NCI-H2107 (cell line): Measurements from ENCODE around the gene RNF217.

Experiments
- DNase-seq: peaks from one replicate; lab custom pipeline; 2025; lab: John Stamatoyannopoulos, UW

RNF217 gene

DNA sequence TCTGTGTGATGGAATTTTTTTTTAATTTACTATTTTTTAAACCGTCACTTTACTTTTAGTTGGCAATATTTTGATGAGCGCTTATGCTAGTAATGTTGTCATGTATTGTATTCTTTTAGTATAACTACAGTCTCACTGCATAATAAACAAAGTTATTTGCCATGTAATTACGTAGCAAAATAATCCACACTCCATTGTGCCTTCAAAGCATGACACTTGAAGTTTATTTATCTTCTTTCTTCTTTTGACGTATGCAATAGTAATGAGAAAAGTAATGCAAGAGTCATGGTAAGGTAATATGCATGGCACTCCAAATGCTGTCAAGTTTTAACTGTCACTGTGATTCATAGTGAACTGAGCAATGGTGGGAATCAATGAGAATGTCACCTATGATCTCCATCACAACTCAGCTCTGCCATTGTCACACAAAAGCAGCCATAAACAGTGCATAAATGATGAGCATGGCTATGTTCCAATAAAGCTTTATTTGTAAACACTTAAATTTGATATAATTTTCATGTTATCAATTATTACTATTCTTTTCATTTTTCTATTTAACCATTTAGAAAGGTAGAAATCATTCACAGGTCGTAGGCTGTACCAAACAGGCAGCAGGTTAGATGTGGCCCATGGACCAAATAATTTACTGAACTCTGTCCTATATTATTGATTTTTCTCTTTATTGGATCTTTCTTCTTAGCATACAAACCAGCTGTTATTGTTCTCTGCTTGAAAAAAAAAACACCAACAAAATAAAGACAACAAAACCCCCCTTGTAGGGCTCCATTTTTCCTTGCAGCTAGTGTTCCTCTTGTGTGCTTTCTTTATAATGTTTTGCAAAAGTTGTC is 27.1 kb downstream of the RNF217 start:
- DNase-seq: no peak

DNA sequence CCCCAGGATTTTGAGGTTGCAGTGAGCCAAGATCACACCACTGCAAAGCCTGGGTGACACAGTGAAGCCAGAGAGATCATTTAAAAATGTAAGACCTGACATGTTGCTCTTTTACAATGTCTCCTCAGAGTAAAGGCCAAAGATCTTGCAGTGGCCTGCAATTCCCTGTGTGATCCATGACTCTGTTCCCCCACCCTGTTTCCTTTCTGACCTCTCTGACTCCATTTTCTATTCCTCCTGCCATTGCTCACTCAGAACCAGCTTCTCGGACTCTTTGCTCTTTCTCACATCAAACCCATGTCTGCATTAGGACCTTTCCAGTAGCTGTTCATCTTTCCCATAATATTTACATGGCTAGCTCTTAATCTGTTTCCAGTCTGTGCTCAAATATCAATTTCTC is 28.8 kb downstream of the RNF217 start:
- DNase-seq: no peak

DNA sequence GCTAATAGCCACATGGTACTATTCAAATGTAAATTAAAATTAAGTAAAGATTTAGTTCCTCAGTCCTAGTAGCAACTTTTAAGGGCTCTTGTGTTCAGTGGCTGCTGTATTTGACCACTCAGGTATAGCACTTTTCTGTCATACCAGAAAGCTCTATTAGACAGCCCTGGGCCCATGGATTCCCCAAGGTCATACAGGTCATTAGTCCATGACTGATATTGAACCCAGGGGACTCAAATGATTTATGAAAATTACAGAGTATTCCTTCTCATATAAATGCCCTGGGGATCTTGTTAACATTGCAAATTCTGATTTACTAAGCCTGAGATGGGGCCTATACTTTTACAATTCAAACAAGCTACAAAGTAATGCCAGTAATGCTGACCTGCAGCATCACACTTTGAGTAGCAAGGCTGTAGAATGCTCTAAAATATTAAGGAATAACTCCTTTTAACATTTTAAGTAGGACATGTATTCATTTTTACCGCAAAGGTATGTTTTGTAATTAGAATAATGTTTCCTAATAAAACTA is 29.6 kb downstream of the RNF217 start:
- no peak for DNase-seq

DNA sequence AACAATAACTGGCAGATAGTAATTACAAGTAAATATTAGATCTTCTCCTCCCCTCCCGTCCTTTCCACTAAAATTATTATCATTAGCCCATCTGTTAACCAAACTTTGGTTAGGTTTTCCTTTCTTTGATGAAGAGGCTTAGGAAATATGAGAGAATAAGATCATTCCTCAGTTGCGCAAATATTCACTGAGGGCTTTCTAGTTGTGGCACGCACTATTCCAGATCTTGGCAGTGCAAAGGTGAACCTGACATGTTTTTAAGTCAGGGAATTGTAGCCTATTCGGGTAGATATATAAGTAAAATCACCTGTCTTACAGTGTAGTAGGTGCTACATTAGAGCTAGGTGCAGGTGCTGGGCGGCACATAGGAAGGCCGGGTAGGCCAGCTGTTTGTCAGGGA is 31.1 kb downstream of the RNF217 start:
- DNase-seq: no peak

DNA sequence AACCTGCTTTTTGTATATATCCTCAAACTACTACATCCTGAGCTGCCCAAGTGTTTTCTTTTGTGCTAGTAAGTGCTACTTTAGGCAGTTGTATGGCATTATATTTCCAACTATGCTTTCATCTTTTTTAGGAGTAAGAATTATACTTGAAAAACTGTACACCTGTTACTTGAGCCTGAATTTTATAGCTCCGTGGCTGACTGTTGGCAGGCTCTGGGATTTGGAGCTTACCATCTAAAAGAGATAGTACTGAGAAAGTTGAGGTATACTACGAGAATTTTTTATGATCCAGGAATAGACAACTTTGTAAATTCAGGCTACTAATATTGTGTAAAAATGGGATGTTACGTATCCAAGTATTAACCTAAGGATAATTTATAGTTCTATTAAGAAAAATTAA is 32.4 kb downstream of the RNF217 start:
- no peak for DNase-seq

DNA sequence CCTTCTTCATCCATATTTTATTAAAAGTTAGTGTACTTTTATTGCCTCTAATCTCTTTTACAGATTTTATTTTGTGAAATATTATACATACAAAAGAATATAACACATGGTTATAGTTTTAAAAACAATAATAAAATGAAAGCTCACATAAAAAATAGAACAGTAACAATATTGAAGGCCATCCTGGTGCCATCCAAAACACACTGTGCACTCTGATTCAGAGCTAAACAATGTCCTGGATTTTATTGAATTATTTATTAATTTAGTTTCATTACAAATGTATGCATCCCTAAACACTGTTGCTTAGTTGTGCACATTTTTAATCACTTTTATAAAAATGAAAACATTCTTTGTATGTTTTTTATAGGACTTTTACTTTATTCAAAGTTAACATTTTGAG is 32.9 kb downstream of the RNF217 start:
- no peak for DNase-seq

DNA sequence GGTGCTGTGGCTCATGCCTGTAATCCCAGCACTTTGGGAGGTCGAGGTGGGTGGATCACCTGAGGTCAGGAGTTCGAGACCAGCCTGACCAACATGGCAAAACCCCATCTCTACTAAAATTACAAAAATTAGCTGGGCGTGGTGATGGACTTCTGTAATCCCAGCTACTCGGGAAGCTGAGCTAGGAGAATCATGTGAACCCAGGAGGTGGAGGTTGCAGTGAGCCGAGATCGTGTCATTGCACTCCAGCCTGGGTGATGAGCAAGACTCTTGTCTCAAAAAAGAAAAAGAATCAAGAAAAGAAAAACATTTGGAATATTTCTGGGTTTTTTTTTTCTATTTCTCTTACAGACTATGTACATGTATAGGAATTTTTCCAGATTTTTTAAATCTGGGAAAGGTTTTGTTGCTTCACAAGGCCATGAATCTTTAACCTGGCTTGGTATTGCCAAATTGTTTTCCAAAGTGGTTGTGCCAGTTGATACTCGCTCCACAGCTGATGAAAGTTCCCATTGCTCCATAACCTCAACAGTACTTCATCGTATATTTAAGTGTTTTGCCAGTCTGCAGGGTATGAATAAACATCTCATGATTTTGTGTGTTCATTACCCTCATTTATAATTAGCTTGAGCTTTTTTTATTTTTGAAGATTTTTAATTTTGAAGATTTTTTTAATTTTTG is 33.5 kb downstream of the RNF217 start:
- no peak for DNase-seq

DNA sequence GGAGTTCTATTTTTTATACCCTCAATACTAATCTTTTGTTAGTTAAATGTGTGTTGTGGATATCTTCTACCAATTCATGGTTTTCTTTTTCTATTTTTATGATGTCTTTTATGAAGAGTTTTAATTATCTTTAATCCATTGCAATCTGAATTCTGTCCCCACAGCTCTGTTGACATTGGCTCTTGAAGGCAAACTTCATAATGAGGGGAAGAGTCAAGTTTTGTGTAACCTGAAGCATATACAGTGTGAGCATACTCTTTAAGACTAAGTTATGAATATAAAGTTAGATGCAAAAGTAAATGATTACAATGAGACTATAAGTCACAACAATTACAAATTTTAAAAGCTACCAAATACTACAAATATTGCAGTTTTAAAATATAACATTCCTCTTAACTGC is 34.2 kb downstream of the RNF217 start:
- DNase-seq: no peak

DNA sequence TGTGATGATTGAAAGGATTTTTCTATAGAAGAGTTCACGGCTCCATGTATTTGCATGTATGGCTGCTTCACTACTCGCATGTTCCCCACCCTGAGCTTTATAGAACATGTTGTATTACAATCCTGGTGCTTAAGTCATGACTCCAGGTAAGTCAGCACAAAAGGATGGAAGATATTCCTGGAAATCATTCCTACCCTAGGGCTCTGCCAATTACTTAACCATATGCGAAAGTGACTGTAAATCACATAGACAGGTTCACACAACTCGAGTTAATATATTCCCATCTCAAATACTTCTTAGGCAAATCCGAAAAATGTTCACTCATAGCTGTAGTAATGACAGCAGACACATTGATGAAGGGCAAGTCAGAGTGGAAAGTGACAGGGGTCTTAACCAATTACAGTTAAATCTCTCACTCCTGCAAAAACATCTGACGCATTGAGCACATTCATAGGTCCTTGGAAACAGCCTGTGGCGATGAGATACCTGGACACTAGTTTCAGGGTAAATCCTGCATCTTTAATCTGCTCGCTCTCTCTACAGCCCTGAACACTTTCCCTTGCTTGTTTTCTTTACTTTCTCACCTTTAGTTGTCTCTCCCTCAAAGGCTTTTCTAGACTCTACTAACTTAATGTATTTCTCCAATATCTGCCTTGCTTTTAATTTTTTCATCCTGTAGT is 35.1 kb downstream of the RNF217 start:
- no peak for DNase-seq

DNA sequence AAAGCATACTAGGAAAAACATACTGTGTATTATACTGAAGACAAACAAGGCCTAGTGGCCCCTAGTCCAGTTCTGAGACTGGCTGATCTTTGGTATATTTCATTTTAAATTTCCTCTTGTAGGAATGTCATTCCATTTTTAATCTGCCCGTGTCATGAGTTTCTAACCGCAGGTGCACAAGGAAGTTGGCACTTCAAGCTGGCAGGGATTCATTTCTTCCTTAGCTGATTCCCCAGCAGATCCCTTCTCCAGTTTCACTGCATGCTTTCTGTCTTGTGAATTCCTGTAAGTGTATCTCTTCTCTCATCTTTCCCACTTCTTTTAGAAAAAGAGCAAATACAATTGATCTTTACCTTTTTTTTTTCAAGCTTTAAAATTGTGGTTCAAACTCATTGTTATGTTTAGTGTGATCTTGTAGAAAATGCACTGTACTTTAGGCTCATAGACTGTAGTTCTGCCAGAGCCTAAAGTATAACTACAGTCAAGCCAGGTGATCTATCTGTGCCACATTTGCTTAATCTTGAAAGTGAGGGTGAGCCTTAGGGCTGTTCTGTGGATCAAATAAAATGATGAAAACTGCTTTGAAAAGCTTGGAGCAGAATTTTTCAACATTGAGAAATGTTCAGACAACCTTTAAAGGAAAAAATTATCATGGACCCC is 37.0 kb downstream of the RNF217 start:
- DNase-seq: peak; percentile 17

DNA sequence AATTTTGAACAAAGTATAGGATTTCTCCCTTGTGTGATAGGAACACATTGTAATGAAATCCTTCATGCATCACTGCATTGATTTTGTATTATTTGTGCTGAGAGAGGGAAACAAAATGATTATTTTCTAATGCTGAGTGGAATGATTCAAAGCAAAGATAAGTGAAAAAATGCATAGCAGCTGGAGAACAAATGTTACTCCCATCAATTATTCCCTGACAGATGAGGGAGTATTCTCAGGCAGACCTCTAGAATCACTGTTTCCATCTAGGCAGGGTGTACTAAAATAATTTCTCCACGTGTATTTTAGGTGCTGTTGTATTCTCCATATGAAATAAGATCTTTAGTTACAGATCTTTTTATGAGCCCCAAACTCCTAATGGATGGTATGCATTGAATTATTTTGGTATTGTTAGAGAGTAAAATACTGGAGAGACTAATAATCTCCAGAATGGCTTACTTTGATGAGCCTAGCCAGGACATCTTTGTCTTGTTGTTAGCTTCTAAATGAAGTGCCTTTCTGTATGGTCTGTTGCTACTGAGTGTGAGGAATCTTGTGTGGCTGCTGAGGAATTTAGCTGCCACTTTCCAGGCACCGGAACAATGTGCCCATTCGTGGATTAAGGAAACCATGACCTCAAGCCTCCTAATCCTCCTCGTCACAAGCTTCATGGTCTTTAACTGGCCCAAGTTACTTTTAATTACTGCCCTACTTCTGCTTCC is 39.6 kb downstream of the RNF217 start:
- no peak for DNase-seq

DNA sequence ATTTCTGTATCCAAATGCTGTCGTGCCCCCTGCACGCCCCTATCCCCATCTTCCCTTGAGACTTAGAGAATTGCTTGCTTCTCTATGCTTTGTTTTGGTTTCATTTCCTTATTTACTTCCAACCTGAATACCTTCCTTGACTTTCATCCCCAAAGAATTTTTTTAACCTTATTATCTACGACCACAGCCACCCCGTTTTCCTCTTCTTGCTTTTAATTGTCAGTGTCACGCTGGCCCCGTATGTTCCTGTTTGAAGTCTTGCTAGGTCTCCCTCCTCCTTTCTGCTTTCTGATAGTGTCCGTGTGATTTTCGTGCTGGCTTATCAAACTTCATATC is 40.1 kb downstream of the RNF217 start:
- DNase-seq: no peak

DNA sequence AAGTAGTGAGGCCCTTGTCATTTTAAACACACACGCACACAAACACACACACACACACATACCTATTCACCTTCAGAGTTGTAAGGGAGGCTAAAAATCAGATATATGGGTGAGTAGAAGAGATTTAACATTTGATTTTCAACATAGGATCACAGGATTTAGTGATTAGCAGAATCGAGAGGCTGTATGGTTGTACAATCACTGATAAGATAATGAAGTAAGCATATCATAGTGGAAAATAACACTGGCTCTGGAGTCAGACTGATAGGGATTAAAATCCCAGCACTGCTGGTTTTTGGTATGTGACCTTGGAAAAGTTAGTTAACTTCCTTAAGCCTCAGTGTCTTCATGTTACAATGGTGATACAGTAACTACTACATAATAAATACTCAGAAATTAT is 40.8 kb downstream of the RNF217 start:
- no peak for DNase-seq

DNA sequence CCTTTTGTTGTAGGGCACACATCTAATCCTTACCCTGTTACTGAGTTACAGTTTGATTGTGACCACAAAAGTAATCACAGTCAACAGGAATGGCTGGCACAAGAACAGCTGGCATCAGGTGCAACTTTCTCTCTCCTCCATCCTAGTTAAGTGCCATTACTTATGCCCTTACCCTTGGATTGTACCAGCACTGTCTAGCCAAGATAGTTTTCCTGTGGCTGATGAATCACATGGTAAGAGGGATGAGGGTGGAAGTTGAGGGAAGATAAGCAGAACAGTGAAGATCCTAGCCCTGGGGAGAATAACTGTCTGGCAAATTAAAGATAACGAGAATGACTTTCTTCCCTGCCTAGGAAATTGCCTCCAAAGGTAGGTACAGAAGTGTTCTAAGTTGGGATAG is 42.0 kb downstream of the RNF217 start:
- no peak for DNase-seq

DNA sequence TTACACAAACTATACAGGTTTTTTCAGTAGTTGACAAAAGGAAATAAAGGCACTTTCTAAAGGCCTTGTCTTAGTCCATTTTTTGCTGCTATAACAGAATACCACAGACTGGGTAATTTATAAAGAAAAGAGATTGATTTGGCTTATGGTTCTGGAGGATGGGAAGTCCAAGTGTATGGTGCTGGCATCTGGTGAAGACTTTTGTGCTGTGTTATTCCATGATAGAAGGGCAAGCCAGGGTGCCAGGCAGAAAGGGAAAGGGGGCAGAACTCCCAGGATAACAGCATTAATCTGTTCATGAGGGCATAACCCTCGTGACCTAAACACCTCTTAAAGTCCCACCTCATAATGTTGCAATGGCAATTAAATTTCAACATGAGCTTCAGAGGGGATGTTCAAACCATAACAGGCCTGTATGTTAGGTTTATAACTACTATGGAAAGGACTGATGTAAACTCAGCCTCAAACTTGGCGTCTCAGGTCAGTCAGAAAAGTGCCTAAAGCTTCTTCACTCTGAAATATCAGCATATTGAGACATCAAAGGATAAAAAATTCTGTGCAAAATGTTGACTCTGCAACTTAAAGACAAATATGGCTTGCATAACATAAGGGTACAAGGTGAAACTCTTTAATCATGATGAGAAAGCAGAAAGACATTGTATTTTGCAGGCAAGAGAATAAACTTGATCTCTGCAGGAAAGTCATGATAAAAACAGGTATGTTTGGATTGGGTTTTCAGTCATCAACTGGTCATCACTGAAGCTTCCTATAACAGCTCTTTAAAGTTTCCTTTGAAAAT is 42.8 kb downstream of the RNF217 start:
- no peak for DNase-seq

DNA sequence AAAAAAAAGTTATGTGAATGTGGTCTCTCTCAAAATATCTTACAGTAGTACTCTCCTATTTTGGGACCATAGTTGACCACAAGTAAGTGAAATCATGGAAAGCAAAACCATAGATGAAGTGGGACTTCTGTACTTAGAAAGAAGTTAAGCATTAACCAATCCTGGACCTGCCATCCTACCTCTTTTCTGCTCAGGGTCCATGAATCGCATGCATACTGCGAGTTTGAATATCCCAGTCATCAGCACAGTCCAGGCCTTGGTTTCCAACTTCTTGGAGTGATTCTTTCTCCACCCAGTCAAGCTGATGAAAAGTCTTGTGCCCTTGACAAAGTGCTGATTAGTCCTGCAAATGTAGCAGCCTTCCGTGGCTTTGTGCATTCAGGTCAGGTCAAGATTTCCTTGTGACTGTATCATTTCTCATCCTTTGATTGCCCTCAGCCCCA is 46.0 kb downstream of the RNF217 start:
- no peak for DNase-seq

DNA sequence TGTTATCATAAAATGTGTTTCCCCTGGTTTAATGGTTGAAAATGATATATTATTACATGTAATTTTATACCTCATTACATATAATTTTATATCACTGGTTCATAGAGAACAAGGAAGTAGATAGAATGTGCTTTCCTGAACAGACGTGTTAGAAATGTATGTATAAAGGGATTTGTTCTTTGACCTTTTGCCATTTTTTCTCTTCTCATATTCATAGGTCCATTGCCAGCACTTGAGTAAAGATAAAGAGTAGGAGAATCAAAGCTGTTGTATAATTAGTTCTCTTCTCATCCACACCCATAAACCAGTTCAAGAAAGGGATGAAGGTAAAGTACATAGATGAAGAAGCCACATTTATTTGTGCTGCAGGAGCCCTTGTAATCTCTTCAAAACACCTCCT is 46.7 kb downstream of the RNF217 start:
- no peak for DNase-seq

DNA sequence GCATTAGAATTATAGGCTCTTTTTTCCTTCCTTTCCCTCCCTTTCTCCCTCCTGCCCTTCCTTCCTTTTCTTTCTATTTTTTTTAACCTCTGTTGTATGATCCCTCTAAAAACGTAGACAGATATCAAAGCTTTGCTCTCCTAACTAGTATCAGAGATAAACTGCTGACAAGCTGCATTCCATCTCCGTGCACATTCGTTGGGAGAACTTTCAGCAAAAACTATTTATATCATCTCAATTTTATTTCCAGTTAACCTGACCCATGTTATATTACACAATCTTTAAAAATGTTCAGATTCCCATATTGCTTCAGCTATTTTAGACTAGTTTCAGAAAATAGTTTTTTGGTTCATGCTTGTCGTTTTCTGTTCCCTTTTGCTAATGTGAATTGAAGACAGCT is 47.3 kb downstream of the RNF217 start:
- DNase-seq: no peak

DNA sequence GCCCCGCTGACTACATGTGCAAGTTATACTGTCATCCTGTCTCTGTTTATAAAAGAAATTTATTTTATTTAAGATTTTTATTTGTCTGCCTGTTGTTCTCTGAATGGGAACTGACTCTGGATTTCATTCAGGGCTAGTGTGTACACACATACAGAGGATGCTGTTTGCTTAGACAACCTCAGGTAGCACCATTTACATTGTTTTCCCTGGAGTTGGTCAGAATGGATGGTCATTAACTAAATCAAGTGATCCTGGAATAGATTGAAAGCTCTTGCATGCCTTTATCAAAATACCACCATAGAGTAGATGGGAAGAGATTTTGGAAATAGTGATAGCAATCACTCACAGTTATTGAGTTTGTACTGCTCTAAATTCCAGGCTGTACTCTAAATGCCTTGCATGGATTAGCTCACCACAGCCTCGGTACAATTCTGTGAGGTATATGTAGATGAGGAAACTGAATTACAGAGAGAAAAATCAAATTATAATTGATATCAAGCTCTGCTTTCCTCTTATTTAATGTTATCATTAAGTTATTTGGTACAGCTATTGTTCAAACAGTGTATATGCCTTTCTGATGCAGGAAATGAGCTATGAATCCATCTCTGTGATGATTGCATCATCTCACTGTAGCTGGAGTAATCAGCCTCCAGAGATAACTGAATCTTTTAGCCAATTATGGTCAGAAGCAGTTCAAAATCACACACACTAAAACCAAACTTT is 51.9 kb downstream of the RNF217 start:
- DNase-seq: no peak

DNA sequence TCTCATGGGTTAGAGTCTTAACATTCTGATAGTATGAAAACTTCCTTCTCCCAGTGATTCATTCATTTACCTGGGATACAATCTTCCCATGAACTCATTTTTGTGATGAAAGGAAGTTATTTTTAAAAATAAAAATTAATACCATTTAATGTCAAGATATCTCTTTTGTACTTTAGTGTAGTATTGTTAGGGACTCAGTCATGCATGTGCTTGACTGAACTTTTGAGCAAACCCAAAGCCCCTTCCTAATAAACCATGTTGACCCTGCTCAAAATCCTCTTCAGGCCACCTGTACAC is 52.4 kb downstream of the RNF217 start:
- no peak for DNase-seq
